SH-SY5Y (cell line): Measurements from ENCODE around the gene HYCC1.

ENCODE experiments used
- GATA2 ChIP-seq: IDR thresholded peaks from 2 replicates; pipeline ENCODE4 v1.6.1; 2011; ENCODE audit warnings: mild to moderate bottlenecking, low read depth, low read length
- GATA3 ChIP-seq: IDR thresholded peaks from 2 replicates; pipeline ENCODE4 v1.6.1; 2011; ENCODE audit warnings: low read depth, mild to moderate bottlenecking, low read length, moderate library complexity

DNA sequence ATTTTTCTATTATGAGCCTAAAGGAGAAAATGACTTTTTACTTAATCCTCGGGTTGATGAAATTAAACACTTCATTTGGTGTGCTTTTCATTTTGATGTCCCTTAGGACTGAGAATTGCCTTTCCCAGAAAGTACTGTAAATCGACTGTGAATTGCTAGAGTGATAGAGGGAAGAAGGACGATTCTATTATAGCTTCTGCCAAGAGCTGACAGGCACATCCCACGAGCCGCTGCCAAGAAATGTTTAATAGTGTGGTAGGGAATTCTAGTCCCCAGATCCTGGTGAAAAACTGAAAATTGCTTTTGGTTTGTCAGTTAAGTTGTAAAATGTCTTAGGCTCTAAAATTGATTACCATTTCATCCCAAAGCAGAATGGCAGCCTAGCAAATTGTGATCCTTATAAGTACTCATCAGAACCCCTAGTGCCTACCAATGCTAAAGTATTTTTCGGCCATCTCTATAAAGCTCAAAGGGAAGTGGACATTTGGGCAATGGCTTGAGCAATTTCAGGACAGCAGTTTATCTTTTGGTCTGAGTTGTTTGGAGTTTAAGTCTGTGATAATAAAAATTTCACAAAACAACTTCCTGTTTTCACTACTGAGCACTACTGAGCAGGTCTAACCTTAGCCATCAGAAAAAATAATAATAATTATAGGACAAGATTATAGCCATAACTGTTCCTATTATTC lies 44.6 kb upstream of the HYCC1 start:
- TF ChIP-seq GATA3, result no peak
- no peak for TF ChIP-seq GATA2
